ENCODE results near the gene NBPF1.
"Not testable (repeated sequence)": the region's sequence is repeated elsewhere in the genome, so short reads cannot be mapped to it uniquely, and the experiment has no call there.

NBPF1 gene

DNA sequence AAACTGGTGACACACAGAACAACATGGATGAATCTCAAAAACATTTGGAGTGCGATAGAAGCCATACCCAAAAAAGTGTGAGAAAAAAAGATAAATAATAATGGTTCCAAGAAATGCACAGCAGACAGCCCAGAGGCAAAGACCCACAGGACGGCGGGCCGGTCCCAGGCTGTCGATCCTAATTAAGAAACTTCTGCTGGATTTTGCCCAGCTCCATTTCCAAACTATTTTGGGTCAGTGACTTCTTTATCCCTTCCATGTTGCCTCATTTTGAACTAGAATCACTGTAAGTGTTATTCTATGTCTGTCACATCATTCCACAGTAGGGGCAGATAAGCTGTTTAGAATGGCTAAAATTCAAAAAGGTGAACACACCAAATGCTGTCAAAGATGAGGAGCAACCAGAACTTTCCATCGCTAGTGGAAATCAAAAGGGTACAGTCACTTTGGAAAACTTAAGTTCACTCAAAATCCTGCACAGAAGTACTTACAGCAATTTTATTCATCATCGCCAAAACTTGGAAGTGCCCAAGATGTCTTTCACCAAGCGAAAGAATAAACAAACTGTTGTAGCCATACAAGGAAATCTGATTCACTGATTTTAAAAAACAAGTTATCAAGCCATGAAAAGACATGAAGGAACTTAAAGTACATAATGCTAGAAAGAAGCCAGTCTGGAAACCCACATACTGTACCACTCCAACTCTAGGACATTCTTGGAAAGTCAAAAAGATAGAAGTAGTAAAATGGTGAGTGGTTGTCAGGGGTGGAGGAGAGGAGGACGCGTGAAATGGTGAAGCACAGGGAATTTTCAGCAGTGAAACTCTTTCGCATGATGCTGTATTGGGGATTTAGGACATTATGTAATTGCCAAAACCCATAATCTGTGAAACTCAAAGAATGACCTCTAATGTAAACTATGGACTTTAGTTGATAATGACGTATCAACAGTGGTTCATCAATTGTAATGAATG is 7.5 kb downstream of the NBPF1 start:
- DNase-seq (ENCODE audit: low read depth in 2 of 2) = no peak

DNA sequence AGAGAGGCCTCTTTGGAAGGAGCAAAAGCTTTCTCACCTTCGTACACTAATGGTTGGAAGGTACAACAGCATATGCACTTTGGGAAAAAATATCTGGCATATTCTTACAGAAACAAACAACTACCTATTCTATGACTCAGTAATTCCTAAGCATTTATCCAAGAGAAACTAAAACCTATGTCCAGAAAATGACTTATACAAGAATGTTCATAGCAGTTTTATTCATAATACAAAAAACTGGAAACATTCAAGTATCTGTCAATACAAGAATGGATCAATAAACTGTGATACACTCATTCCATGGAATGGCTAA is 8.2 kb downstream of the NBPF1 start:
- DNase-seq (ENCODE audit: low read depth in 2 of 2) = no peak

DNA sequence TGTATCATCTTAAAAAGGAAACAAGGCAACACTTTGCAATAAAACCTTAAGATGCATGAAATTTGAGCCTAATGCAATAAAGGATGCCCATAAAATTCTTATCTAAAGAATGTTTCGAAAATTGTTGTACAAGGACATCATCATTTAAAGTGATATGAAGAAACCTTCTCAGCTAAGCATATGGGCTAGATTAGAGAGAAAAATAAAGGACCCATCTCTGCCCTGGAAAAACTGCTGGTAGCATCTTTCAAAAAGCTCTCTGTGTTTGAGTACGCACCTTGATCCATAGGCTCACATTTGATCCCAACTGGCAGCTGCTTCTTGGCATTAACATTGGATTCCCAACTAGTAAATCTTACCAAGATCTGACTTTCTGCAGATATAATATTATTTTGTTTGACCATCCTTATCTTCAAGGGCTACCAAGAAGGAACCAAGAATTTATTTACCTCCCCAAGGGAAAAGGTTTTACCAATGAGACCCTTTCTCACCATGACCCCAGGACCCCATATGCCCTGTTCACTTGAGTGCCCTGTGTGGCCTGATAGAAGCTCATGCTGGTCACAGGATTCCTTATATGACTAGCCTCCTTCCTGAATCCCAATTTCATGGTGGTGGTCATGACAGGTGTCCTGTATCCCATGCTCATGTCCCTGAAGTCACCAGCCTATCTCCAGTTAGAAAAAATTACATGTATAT is 8.7 kb downstream of the NBPF1 start:
- not testable (repeated sequence) for DNase-seq (ENCODE audit: low read depth in 2 of 2)

DNA sequence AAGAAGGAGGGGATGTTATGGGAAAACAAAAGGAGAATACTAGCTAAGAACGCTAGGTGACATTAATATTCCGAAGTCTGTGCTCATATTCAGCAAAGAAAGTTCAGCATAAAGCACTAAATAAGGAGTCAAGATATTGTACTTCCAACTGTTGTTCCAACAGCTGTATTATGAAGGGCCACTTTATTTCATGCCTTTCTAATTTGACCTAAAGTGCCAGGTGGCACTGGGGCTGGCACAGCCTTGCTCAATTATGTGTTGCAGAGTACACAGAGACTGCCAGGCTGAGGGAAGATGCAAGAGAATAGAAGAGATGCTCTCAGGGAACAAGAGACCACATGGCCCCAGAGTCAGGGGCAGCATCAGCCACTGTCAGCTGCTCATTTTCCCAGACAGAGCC is 9.7 kb downstream of the NBPF1 start:
- DNase-seq (ENCODE audit: low read depth in 2 of 2) = not testable (repeated sequence)

DNA sequence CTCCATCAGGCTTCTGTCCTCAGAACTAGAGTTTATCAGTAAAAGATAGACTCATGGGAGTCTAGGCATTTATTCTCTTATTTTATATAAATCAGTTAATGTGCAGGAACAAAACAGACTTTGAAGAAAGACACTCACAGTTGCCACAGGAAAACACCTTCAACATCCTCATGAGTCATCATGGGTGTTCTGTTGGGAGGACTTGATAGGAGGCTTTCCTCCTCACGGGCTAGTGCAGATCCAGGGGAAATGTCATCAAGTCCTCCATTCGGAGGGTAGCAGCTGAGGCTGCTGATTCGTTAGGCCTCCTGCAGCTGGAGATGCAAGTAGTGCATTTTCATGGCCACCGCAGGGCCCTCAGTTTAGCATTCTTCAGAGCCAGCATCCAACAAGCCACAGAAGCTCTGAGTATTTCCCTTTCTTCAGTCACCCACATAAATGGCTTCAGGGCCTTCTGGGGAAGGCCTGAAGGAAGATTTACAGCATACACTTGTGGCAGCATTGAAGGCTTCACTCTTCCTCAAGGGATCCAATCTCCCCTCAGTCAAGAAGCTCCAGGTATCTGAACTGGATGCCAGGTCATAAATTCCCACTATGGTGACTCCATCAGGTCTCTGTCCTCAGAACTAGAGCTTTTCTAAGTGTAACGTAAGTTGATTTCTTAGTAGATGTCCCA is 10.9 kb downstream of the NBPF1 start:
- DNase-seq (ENCODE audit: low read depth in 2 of 2) = not testable (repeated sequence)

DNA sequence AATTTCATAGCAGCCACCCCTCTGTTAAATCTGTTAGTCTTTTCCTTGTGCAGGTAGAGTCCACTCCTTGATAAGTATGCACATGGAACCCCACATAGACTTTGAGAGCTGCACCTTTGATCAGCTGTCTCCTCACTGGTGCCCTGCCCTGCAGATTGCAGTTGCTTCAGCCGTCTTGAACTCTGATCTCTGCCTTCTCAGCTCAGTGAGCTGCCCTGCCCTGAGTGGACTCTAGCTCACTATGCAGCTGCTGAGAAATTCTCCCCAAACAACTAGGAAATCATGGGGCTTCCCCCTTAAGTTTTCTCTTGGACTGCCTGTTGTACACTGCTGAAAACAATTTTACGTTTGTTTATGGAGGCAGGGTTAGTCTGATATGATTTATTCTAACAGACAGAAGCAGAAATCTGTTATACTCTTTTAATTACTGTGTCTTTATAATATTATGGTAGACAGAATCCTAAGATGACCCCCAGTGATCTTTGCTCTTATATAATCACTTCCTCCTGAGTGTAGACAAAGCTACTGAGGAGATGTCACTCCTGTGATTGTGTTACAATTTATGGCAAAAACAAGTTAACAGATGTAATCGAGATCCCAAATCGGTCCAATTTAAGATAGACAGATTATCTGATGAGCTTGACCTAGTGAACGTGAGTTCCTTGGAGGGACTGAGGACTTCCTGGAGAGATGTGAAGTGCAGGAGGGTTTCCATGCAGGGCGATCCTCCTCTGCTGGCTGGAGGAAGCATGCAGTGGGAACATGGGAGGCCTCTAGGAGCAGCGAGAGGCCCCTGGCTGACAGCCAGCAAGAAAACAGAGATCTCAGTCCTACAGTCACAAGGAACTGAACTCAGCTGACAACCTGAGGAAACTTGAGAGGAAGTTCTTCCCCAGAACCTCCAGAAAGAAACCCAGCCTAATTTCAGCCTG is 12.2 kb downstream of the NBPF1 start:
- DNase-seq (ENCODE audit: low read depth in 2 of 2) = not testable (repeated sequence)

DNA sequence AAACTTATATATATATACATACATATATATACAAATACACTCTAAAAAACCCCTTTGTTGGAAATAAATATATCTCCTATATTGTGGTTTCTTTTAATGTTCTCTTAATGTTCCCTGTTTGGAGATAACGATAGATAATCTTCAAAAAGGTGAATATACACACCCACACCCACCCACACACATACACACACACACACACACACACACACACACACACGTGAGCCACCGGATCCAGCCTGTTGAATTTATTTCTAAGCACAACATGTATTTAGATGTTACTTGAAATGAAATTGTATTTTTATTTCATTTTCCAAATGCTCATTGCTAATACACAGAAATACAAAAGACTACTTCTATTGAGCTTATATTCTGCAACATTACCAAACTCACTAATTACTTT is 14.0 kb downstream of the NBPF1 start:
- DNase-seq (ENCODE audit: low read depth in 2 of 2) = not testable (repeated sequence)

DNA sequence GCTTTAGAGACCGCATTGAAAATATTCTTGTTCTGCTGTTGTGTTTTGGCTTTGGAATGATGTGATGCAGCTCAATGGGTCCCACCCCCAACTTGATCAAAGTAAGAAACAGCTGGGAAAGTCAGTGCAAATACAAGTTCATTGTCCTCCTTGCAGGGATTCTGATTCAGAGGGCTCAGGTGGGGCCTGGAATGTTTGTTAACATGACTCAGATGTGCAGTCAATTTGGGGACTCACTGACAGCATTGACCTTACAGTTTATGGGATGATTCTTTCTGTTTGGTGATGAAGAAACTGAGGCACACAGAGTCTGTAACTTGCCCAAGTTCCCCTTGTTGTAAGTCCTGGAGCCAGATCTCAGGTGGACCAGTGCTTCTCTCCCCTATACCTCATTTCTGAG is 18.1 kb downstream of the NBPF1 start:
- not testable (repeated sequence) for DNase-seq (ENCODE audit: low read depth in 2 of 2)

DNA sequence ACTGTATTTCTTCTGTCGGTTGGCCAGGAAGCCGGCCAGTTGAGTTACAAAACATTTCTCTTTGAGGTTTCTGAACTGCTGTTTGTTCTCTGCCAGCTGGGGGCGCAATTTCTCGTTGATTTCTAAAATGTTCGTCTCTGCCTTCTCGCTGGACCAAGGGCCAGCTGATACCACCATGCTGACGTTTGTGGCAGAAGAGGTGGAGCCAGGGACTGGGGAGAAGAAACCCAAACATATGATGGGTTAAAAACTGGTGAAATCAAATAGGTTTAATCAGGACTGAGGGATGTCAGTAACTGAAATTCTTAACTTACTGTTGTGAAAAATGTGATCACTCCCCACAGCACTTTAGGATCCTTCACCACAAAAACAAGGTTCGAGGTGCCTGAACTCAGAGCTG is 21.5 kb downstream of the NBPF1 start:
- DNase-seq (ENCODE audit: low read depth in 2 of 2) = not testable (repeated sequence)

DNA sequence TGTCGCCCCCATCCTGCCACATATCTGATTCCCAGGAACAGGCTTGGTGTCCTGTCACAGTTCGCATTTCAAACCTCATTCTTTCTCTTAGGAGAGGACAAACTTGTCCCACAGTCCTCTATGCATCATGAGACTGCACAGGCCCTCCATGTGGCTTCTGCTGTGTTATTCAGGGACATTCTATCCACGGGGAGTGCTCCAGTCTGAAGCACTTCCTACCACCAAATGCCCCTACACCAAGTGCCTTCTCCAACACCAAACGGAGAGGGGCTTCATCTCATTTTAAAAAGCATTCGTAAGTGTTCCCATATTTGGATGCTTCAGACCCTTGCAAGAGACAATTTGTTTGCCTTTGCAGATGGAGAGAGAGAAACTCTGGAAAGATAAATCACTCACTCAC is 25.3 kb downstream of the NBPF1 start:
- not testable (repeated sequence) for DNase-seq (ENCODE audit: low read depth in 2 of 2)

DNA sequence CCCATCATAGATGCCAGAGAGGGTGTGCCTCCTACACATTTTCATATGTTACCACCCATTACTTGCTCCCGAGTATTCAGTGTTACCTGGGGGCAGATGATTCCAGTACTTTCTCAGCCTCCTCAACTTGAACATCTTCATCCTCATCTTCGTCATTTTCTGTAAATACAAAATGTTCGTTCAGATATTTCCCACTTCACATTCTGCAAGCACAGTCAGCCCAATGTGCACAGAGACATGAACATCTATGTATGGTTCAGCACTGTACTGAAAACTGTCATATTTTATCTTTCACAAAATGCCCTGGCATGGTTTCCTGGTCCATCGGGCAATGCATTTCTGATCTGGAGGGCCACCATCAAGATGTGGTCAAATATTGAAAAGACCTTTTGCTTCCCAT is 25.7 kb downstream of the NBPF1 start:
- not testable (repeated sequence) for DNase-seq (ENCODE audit: low read depth in 2 of 2)

DNA sequence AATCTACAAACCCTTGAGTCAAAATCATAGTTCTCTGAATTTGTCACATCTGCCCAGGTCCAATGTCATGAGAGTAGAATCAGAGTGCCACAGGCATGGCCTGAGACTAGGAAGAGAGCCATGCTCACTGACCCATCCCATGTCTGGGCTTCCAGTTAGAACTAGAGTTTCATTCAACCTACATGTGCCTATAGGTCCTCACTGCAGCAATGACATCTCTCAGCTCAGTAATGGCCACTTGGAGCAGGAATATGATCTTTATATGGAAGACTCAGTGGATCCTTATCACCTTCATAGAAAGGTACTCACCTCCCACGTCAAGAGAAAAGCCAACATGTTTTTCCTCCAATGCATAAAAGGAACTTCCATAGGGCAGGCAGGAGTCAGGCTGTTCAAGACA is 48.0 kb downstream of the NBPF1 start:
- not testable (repeated sequence) for DNase-seq (ENCODE audit: low read depth in 2 of 2)

DNA sequence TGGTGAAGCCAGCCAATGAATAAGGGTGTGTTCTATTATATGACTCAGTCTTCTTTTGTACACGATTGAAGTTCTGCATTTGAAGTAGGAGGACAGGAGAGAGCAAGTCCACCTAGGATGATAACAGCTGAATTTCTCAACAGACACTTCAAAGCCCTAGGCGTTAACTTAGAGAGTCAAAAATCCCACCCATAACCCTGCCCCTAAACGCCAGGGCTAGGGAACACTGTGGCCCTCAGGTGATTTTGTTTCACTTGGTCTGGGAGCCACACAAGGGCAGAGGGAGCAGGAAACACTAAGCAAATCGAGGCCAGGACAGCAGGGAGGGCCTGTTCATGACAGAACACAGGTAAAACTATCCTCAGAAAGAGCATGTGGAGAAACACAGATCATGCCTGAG is 52.3 kb downstream of the NBPF1 start:
- not testable (repeated sequence) for DNase-seq (ENCODE audit: low read depth in 2 of 2)

DNA sequence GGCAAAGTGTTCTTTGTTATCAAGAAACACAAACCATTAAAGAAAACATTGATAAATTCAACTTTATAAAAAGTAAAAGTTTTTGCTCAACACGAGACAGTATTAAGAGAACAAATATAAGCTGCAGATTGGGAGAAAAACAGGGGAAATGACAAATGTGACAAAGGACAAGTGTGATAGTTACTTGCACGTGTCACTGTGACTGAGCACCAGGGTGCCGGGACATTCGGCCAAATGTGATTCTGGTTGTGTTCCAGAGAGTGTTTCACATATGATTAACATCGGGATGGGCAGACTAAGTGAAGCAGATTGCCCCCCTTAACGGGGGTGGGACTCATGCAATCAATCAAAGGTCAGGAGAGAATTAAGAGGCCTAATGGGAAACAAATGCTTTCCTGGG is 52.9 kb downstream of the NBPF1 start:
- DNase-seq (ENCODE audit: low read depth in 2 of 2) = not testable (repeated sequence)

DNA sequence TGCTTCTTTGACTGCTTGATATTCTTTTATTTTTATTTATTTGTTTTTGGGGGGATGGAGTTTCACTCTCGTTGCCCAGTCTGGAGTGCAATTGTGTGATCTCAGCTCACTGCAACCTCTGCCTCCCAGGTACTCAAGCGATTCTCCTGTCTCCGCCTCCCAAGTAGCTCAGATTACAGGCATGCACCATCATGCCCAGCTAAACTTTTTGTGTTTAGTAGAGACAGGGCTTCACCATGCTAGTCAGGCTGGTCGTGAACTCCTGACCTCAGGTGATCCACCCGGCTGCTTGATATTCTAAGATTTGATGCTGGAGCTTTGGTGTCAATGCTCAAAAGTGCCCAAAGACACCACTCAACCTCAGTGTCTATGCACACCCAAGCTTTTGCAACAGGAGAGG is 53.7 kb downstream of the NBPF1 start:
- DNase-seq (ENCODE audit: low read depth in 2 of 2) = not testable (repeated sequence)

DNA sequence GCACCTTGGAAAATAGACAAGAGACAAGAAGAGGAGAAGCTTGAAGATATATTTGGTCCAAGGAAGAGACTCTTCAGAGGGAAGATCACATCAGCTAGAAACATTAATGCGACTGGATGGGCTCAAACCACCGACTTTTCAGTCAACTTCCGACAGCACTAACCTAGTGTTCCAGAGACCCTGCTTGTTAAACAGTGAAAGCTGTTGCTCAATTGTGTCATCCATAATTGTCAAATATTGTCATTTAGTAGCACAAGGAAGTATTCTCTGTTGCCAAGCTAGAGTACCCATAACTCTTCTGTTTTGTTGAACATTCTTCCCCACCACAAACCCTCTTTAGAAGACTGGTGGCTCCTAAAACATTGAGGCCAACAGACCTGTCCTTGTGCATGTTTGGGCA is 56.3 kb downstream of the NBPF1 start:
- DNase-seq (ENCODE audit: low read depth in 2 of 2) = not testable (repeated sequence)

DNA sequence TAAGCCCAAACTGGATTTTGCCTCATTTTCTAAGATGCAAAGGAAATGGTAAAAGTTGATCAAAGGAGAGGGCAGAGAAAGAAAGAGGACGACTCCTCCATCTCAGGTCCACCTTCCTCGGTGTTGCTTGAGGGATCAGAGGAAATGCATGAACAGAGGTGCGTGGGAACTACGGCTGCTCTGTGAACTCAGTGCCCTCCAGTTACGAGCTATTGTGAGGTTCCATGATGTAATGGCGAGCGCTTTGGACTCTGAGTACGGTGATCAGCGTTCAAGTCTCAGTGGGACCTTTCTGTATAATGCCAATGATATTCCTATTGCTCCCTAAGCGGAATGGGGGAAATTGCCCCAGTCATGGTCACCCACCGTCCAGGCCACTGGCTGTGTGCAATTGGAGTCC is 60.1 kb downstream of the NBPF1 start:
- DNase-seq (ENCODE audit: low read depth in 2 of 2) = not testable (repeated sequence)

DNA sequence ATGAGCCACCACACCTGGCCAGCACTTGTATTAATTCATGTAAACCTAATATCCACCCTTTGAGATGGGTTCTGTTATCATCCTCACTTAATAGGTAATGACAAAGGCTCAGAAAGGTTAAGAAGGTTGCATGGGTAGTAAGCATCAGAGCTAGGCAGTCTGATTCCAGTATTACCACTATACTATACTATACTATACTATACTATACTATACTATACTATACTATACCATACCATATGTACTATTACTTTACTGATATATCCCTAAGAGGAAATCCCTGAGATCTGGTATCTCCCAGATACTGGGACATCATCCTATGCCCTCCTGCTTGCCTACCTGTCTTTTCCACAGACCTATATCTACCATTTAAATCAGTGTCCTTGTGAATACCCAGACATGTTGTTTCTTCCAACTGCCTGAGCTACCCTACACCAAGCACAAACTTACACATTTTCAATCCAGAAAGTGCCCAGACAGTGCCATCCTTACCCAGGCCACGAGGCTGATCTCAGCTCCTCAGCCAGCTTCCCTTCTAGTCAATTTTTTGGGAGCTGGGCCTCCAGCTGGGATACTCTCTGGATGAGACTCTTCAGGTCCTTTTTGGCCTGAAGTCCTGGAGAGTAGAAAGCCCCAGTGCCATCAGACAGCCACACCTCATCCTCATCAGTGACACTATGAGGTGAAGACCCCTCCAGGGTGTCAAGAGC is 63.0 kb downstream of the NBPF1 start:
- DNase-seq (ENCODE audit: low read depth in 2 of 2) = not testable (repeated sequence)

DNA sequence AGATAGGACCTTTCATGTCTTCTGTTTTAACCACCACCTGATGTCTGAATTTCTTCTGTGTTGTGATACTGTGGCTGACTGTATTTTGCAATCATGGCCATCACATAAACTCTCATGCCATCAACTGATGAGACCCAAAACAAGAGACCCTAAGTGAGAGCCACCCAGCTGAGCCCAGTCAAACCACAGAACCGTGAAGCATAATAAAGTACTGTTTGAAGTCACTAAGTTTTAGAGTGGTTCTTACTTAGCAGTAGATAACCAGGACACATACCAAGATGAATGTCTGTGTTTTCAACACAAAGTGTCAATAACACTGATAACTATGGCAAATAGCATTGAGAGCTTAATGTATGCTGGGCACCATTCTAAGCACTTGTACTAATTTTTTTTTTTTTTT is 63.8 kb downstream of the NBPF1 start:
- not testable (repeated sequence) for DNase-seq (ENCODE audit: low read depth in 2 of 2)

DNA sequence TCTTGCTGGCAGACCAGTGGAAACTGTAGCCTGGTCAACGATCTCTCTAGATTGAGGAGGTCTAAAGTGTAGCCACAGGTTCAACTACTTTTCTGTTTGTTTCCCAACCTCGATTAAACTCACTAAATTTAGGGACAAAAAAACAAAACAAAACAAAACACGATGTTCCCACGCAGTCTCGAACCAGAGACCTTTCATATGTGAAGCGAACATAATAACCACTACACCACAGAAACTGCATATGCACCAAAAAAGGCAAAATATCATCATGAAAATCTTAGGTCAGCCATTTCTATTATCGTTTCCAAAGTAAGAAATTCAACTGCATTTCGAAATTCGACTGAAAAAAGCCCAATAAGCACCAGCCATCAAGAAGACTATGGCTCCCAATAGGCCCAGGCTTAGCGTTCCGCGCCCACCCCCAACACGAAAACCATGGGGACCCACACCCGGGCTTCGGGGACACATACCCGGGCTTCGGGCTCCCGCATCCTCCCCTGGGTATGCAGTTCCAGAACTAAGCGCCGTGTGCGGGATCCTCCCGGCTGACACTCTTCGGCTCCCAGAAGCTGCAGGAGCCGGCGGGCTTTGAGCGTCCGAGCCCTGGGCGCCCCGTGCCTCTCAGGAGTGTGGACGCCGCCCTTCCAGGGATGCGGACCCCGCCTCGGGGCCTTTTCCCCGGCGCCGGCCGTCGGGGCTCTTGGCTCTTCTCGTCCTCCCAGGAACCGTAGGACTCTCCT is 65.7 kb downstream of the NBPF1 start:
- DNase-seq (ENCODE audit: low read depth in 2 of 2) = not testable (repeated sequence)
